Keratinocyte (primary cell): Measurements from ENCODE around the gene DDX54. TPM values are rescaled to one million over a fixed set of nuclear protein-coding genes. Genes with fewer than 3 reads are reported as not detected.

Source experiments
- DNase-seq: peaks from one replicate; pipeline ENCODE4 v3.0.0-alpha.2; 2011; ENCODE audit warnings: low read depth, missing footprints, low spot score
- FAIRE-seq: peaks from 2 replicates; lab custom pipeline; 2011; peaks lifted over from hg19 to GRCh38; lab: Jason Lieb, UNC
- H2AFZ ChIP-seq: 2 replicates; pipeline ENCODE4 v1.6.0; 2012; ENCODE audit warnings: low read length, control low read depth, inconsistent platforms; ENCODE audit not compliant: control insufficient read depth
- H3K27ac ChIP-seq: 2 replicates; pipeline ENCODE4 v1.5.1; 2011; ENCODE audit warnings: low read length; ENCODE audit not compliant: control insufficient read depth, insufficient read depth
- H3K27me3 ChIP-seq: 3 replicates; pipeline ENCODE4 v1.6.0; 2011; ENCODE audit warnings: low read length; ENCODE audit not compliant: control insufficient read depth, insufficient read depth; ENCODE audit errors: extremely low read depth
- H3K36me3 ChIP-seq, 2 experiments: 2 replicates in 1 of 2; 3 replicates in 1 of 2; pipeline ENCODE4 v1.5.1; 2011; ENCODE audit warnings: low read length in 2 of 2, mild to moderate bottlenecking in 1 of 2; ENCODE audit not compliant: control insufficient read depth in 2 of 2, insufficient read depth in 2 of 2; ENCODE audit errors: extremely low read depth in 1 of 2
- H3K4me1 ChIP-seq: 3 replicates; pipeline ENCODE4 v1.5.1; 2011; ENCODE audit warnings: low read length; ENCODE audit not compliant: control insufficient read depth, insufficient read depth; ENCODE audit errors: extremely low read depth
- H3K4me2 ChIP-seq: 3 replicates; pipeline ENCODE4 v1.6.0; 2011; ENCODE audit warnings: low read depth, low read length; ENCODE audit not compliant: control insufficient read depth, insufficient read depth; ENCODE audit errors: extremely low read depth
- H3K4me3 ChIP-seq, 3 experiments: fragments of 200-600 bp in 1 of 3; sonication (generic) in 1 of 3; 2 replicates in 2 of 3; 3 replicates in 1 of 3; pipeline ENCODE4 v1.5.1; 2011 to 2016; ENCODE audit warnings: low read length in 3 of 3, mild to moderate bottlenecking in 3 of 3, control low read depth in 2 of 3, inconsistent platforms in 1 of 3, low read depth in 1 of 3, mixed read lengths in 1 of 3, mixed run types in 1 of 3, moderate library complexity in 1 of 3; ENCODE audit not compliant: control insufficient read depth in 2 of 3, insufficient read depth in 2 of 3; ENCODE audit errors: extremely low read depth in 1 of 3
- H3K79me2 ChIP-seq: 2 replicates; pipeline ENCODE4 v1.6.0; 2012; ENCODE audit warnings: low read length; ENCODE audit not compliant: control insufficient read depth, insufficient read depth
- H3K9ac ChIP-seq: 3 replicates; pipeline ENCODE4 v1.6.0; 2011; ENCODE audit warnings: low read length; ENCODE audit not compliant: control insufficient read depth, insufficient read depth; ENCODE audit errors: extremely low read depth
- H3K9me1 ChIP-seq: 3 replicates; pipeline ENCODE4 v1.6.0; 2011; ENCODE audit warnings: low read length; ENCODE audit not compliant: control insufficient read depth, insufficient read depth; ENCODE audit errors: extremely low read depth
- H3K9me3 ChIP-seq: 2 replicates; pipeline ENCODE4 v1.5.1; 2012; ENCODE audit warnings: low read depth, low read length; ENCODE audit not compliant: control insufficient read depth
- H4K20me1 ChIP-seq: 3 replicates; pipeline ENCODE4 v1.6.0; 2011; ENCODE audit warnings: low read length; ENCODE audit not compliant: control insufficient read depth, insufficient read depth; ENCODE audit errors: extremely low read depth
- CTCF ChIP-seq, 3 experiments: IDR thresholded peaks in 1 of 3; conservative IDR thresholded peaks in 1 of 3; optimal IDR thresholded peaks in 1 of 3; 2 replicates in 2 of 3; 3 replicates in 1 of 3; pipeline versions ENCODE3 to v1.5.1; 2011; ENCODE audit warnings: low read length in 3 of 3, mild to moderate bottlenecking in 3 of 3, moderate library complexity in 2 of 3, control low read depth in 1 of 3, inconsistent platforms in 1 of 3; ENCODE audit not compliant: insufficient read depth in 2 of 3; ENCODE audit errors: extremely low read depth in 1 of 3
- EZH2 ChIP-seq: IDR thresholded peaks from one replicate; pipeline ENCODE4 v1.6.1; 2012; ENCODE audit warnings: inconsistent platforms, mild to moderate bottlenecking, low read length, moderate library complexity
- dilution Hi-C: fragments of 300-500 bp; cut with MboI; formaldehyde crosslinking; loops from one replicate; pipeline ENCODE4 v1.7.0; 2020; ENCODE audit warnings: low sequenced_read_pairs; ENCODE audit not compliant: extremely low pct_ligation_motif_present
- polyA plus RNA-seq, 5 experiments: library from polyadenylated mRNA; depleted of rRNA in 3 of 5; stranded (reverse) in 3 of 5; stranded (forward) in 1 of 5; unstranded in 1 of 5; fragments of >200 nt; gene quantifications; 1 replicate in 1 of 5; 2 replicates in 3 of 5; 3 replicates in 1 of 5; pipeline versions ENCODE4 v1.2.1 to v1.2.3, GENCODE V29; 2011 to 2012; ENCODE audit warnings: missing spikeins in 2 of 5, low read depth in 1 of 5, low replicate concordance in 1 of 5

DDX54 gene
- polyA plus RNA-seq, 1 donor (not counting 4 experiments of a cell fraction or from before 2014, with no cell fraction given) = 44.6 TPM

- Histone ChIP-seq H3K79me2 (no peaks in the 10 kb centered on the region), H3K36me3 (no peaks in the 10 kb centered on the region), H3K9me1 (no peaks in the 10 kb centered on the region), H3K27ac (no peak overlapping the region), H3K4me2 (no peak overlapping the region), H3K27me3 (peaks cover 19% of the 10 kb centered on the region), H3K4me3 (no peak overlapping the region), H3K9me3 (no peaks in the 10 kb centered on the region), H4K20me1 (no peaks in the 10 kb centered on the region), H2AFZ (no peak overlapping the region), H3K9ac (no peak overlapping the region), H3K4me1 (no peaks in the 10 kb centered on the region)
- dilution Hi-C loops = no loop called here
- DNase-seq (no peak), FAIRE-seq (no peak)
- TF ChIP-seq CTCF (optimal IDR thresholded peaks at IDR 0.05 in 1 of 3, IDR thresholded peaks at IDR 0.05 in 1 of 3, conservative IDR thresholded peaks at IDR 0.05 in 1 of 3; ENCODE audit: extremely low read depth in 1 of 3, insufficient read depth in 2 of 3, low read length in 3 of 3) (no peak), EZH2 (no peak)
Measured at GRCh38 chr12:113137861-113138783, 47.2 kb downstream of the DDX54 start.

- Histone ChIP-seq H3K9me1 (no peaks in the 10 kb centered on the region), H3K9ac (no peak overlapping the region), H3K27ac (no peak overlapping the region), H3K4me3 (no peak overlapping the region), H3K4me1 (no peaks in the 10 kb centered on the region), H4K20me1 (no peaks in the 10 kb centered on the region), H3K4me2 (no peak overlapping the region), H2AFZ (no peak overlapping the region), H3K9me3 (no peaks in the 10 kb centered on the region), H3K79me2 (no peaks in the 10 kb centered on the region), H3K27me3 (peaks cover 19% of the 10 kb centered on the region), H3K36me3 (no peaks in the 10 kb centered on the region)
- DNase-seq (no peak), FAIRE-seq (no peak)
- TF ChIP-seq EZH2 (no peak), CTCF (optimal IDR thresholded peaks at IDR 0.05 in 1 of 3, IDR thresholded peaks at IDR 0.05 in 1 of 3, conservative IDR thresholded peaks at IDR 0.05 in 1 of 3; ENCODE audit: extremely low read depth in 1 of 3, insufficient read depth in 2 of 3, low read length in 3 of 3) (no peak)
- dilution Hi-C loops = no loop called here
Measured at GRCh38 chr12:113136990-113137511, 48.2 kb downstream of the DDX54 start.
